GM12801 (cell line): ENCODE results near the gene BDKRB2.

Experiments
- TF ChIP-seq, protein P1 (sequence below): IDR thresholded peaks from one replicate; pipeline ENCODE4 v1.5.1; 2011; ENCODE audit warnings: control low read depth; ENCODE audit not compliant: insufficient read length; ENCODE audit errors: extremely low read depth

BDKRB2 gene

GRCh38 chr14:96256407-96256806 lies 51.8 kb downstream of the BDKRB2 start:
- TF ChIP-seq, protein P1, sequence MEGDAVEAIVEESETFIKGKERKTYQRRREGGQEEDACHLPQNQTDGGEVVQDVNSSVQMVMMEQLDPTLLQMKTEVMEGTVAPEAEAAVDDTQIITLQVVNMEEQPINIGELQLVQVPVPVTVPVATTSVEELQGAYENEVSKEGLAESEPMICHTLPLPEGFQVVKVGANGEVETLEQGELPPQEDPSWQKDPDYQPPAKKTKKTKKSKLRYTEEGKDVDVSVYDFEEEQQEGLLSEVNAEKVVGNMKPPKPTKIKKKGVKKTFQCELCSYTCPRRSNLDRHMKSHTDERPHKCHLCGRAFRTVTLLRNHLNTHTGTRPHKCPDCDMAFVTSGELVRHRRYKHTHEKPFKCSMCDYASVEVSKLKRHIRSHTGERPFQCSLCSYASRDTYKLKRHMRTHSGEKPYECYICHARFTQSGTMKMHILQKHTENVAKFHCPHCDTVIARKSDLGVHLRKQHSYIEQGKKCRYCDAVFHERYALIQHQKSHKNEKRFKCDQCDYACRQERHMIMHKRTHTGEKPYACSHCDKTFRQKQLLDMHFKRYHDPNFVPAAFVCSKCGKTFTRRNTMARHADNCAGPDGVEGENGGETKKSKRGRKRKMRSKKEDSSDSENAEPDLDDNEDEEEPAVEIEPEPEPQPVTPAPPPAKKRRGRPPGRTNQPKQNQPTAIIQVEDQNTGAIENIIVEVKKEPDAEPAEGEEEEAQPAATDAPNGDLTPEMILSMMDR = no peak

DNA sequence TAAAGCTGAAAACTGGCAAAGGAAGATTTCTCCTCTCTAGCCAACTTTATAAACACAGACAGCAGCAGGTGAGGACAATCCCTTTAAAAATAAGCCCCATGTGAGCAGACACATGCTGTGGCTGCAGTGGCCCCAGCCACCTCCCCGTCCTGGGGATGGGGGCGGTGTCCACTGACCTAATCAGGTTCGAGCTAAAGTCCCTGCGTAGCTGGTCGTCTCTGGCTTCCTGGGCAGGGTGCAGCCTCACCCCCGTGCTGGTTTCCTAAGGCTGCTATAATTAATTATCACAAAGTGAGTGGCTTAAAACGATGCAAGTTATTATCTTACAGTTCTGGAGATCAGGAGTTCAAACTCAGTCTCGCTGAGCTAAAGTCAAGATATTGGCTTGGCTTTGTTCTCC lies 52.4 kb downstream of the BDKRB2 start:
- TF ChIP-seq, protein P1 = no peak

DNA sequence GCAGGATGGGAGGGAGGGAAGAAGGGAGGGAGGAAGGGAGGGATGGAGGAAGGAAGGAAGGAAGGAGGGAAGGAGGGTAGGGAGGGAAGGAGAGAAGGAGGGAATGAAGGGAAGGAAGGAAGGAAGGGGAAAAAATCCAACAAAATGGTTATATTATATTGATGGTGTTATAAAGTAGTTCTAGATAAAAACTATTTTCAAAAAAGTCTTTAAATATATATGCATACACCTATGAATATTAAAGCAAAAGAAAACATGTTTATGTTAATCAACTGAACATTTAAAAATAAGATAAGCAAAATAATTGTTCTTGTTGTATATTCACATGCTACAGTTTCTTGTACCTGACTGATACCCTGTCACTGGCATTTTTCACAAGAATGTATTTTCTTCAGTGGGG lies 53.3 kb downstream of the BDKRB2 start:
- TF ChIP-seq, protein P1 = no peak

DNA sequence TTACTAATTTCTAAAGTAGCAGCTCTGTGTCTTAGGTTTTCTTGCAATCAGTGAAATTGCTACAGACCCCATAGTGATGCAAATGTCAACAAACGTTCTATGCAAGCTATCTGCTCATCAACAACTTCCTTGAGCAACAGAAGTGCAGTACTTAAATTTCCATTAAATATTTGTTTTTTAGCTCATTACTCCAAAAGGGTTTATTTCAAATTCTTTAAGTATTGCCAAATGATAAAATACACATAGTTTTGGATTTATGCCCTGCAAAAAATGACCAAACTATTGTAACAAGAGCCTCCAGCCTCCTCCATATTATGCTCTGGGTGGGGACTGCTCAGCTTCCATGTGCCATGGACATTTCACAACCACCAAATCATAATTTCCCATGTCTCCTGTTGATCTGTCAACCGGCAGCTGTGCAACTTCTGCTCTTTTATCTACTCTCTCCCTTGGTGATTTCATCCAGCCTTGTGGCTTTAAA lies 55.7 kb downstream of the BDKRB2 start:
- TF ChIP-seq, protein P1 = no peak

- TF ChIP-seq, protein P1 = no peak
Observed at GRCh38 chr14:96261053-96261452, 56.4 kb downstream of the BDKRB2 start.

DNA sequence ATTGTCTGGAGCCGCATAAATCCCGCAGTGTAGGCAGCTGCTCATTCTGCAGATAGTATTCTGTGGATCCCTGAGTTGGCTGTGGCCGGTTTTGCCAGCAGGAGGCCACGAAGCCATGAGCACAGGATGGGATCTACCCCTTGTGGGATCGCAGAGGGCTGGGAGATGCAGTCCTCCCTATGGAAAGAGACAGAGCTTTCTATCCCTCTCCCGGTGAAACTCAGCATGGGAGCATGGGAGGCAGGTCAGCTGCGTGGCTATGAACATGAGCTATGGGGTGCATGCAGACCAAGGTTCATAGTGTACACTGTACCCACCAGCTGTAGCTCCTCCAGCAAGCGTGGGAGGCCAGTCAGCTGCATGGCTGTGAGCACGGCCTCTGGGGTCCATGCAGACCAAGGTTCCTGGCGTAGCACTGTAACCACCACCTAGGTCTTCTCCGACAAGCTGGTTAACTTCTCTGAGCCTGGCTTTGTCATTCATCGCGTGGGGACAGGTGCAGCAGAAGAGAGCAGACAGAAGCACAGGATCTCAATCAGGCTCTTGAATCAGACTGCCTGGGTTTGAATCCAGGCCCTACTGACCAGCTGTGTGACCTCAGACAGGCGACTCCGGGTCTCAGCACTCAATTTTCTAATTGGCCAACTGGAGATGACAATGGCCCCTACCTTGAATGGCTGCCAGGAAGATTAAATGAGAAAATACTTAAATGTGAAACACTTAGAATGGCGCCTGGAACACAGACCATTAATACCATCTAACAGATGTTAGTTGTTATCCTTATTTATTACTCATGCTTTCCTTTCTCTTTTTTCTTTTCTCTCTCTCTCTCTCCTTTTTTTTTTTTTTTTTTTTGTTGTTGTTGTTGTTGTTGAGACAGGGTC lies 57.4 kb downstream of the BDKRB2 start:
- TF ChIP-seq, protein P1 = no peak

DNA sequence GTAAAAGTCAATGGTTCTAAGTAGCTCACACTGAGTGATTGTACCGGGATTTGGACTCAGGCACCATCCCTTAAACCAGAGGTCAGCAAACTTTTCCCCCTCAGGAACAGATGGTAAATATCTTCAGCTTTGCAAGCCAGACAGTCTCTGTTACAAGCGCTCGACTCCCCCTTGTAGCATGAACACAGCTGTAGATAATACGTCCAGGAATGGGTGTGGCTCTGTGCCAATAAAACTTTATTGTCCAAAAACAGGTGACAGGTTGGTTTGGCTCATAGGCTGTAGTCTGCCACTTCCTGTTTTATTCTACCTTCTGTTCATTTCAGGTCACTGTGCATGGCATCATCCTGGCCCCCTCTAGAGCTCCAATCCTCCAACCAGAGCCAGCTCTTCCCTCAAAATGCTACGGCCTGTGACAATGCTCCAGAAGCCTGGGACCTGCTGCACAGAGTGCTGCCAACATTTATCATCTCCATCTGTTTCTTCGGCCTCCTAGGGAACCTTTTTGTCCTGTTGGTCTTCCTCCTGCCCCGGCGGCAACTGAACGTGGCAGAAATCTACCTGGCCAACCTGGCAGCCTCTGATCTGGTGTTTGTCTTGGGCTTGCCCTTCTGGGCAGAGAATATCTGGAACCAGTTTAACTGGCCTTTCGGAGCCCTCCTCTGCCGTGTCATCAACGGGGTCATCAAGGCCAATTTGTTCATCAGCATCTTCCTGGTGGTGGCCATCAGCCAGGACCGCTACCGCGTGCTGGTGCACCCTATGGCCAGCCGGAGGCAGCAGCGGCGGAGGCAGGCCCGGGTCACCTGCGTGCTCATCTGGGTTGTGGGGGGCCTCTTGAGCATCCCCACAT lies 58.9 kb downstream of the BDKRB2 start:
- TF ChIP-seq, protein P1 = no peak
